ENCODE data around the gene SLC25A4.

SLC25A4 gene

GRCh38 chr4:185122681-185123345 is 20.3 kb upstream of the SLC25A4 start:
- DNase-seq: no peak

GRCh38 chr4:185124006-185124405 is 19.1 kb upstream of the SLC25A4 start:
- DNase-seq: no peak

- no peak for DNase-seq
These were observed 15.8 kb upstream of the SLC25A4 start for GRCh38 chr4:185127021-185127925.

- no peak for DNase-seq
These were observed 14.6 kb upstream of the SLC25A4 start for GRCh38 chr4:185128272-185129119.

- DNase-seq: peak; percentile 53
These were observed 8.7 kb upstream of the SLC25A4 start for GRCh38 chr4:185134307-185134869.

- no peak for DNase-seq
These were observed 5.7 kb upstream of the SLC25A4 start for GRCh38 chr4:185137233-185137925.

- no peak for DNase-seq
These were observed 4.9 kb upstream of the SLC25A4 start for GRCh38 chr4:185138161-185138560.

GRCh38 chr4:185139736-185140135 is 3.3 kb upstream of the SLC25A4 start:
- no peak for DNase-seq

- no peak for DNase-seq
These were observed 1.3 kb upstream of the SLC25A4 start for GRCh38 chr4:185141777-185142176.

- no peak for DNase-seq
These were observed 528 bp upstream of the SLC25A4 start for GRCh38 chr4:185142564-185142911.

- DNase-seq: peak; percentile 31
These were observed 519 bp downstream of the SLC25A4 start for GRCh38 chr4:185143601-185143969.

GRCh38 chr4:185144601-185145240 is 1.7 kb downstream of the SLC25A4 start:
- no peak for DNase-seq

GRCh38 chr4:185145572-185145971 is 2.5 kb downstream of the SLC25A4 start:
- DNase-seq: no peak

GRCh38 chr4:185149392-185149791 is 6.3 kb downstream of the SLC25A4 start:
- DNase-seq: no peak

- no peak for DNase-seq
These were observed 8.2 kb downstream of the SLC25A4 start for GRCh38 chr4:185151296-185151695.

- no peak for DNase-seq
These were observed 22.6 kb downstream of the SLC25A4 start for GRCh38 chr4:185165605-185166063.

- no peak for DNase-seq
These were observed 24.2 kb downstream of the SLC25A4 start for GRCh38 chr4:185167234-185167633.

- DNase-seq: no peak
These were observed 28.5 kb downstream of the SLC25A4 start for GRCh38 chr4:185171373-185172071.

GRCh38 chr4:185179488-185179887 is 36.4 kb downstream of the SLC25A4 start:
- no peak for DNase-seq

- no peak for DNase-seq
These were observed 39.2 kb downstream of the SLC25A4 start for GRCh38 chr4:185182239-185182638.

- peak; percentile 87 for DNase-seq
These were observed 40.7 kb downstream of the SLC25A4 start for GRCh38 chr4:185183622-185184281.

All from RPMI8226 (cell line).